ENCODE data around the gene FGL2.
"Not testable (repeated sequence)": the region's sequence is repeated elsewhere in the genome, so short reads cannot be mapped to it uniquely, and the experiment has no call there.

FGL2 gene

GRCh38 chr7:77154917-77155464 lies 44.6 kb downstream of the FGL2 start:
- not testable (repeated sequence) for DNase-seq

- DNase-seq = not testable (repeated sequence)
Measured at GRCh38 chr7:77152232-77152631, 47.4 kb downstream of the FGL2 start.
